Left lung (tissue), 10 donors: ENCODE results near the gene ESYT1. TPM values are rescaled to one million over a fixed set of nuclear protein-coding genes. Genes with fewer than 3 reads are reported as not detected.

Experiments used
- ATAC-seq: fragments of 200-7000 bp; cut with Tn5 transposase; one replicate; pipeline ENCODE4 v1.9.1; 2020; ENCODE audit warnings: moderate library complexity
- DNase-seq, 4 donors: peaks; one replicate each; pipeline ENCODE4 v3.0.0-alpha.2; 2013 to 2020
- H3K27ac ChIP-seq, 2 donors: fragments of 200-600 bp; sonication (generic) in 1 of 2; one replicate each; pipeline versions ENCODE4 v1.5.0 to v1.8.0; 2020 to 2021
- H3K27me3 ChIP-seq, 2 donors: fragments of 200-600 bp; sonication (generic) in 1 of 2; one replicate each; pipeline versions ENCODE4 v1.5.0 to v1.8.0; 2020 to 2021
- H3K36me3 ChIP-seq, 2 donors: fragments of 200-600 bp; sonication (generic) in 1 of 2; one replicate each; pipeline versions ENCODE4 v1.5.0 to v1.8.0; 2020 to 2021
- H3K4me1 ChIP-seq, 2 donors: fragments of 200-600 bp; one replicate each; pipeline ENCODE4 v1.8.0; 2021
- H3K4me3 ChIP-seq, 2 donors: fragments of 200-600 bp; sonication (generic) in 1 of 2; one replicate each; pipeline versions ENCODE4 v1.5.0 to v1.8.0; 2020 to 2021; ENCODE audit warnings: mild to moderate bottlenecking in 1 of 2
- H3K9me3 ChIP-seq, 2 donors: fragments of 200-600 bp; sonication (generic) in 1 of 2; one replicate each; pipeline versions ENCODE4 v1.5.0 to v1.8.0; 2020 to 2021
- CTCF ChIP-seq, 2 donors: fragments of 200-600 bp; sonication (generic) in 1 of 2; IDR thresholded peaks; one replicate each; pipeline versions ENCODE4 v1.5.0 to v1.8.0; 2021; ENCODE audit warnings: antibody characterized with exemption in 2 of 2
- intact Hi-C, 2 donors: fragments of 100-400 bp; cut with DNase I; formaldehyde crosslinking; loops; one replicate each; pipeline versions ENCODE4 v1.11.2 to v1.14.2; 2022
- polyA plus RNA-seq, 6 donors: library from polyadenylated mRNA; unstranded; fragments of 120-200 nt; gene quantifications; one replicate each; pipeline ENCODE4 v1.2.1, GENCODE V29; 2013; ENCODE audit not compliant: insufficient read length in 6 of 6
- total RNA-seq, 2 donors: library from RNA; stranded (reverse); fragmentation: NEBNext Ultra II Directional; extraction: Animal tissue kit (Norgen Biotek cat#: 25700); gene quantifications; one replicate each; pipeline ENCODE4 v1.2.1, GENCODE V29; 2021
- donor health status: DM: no; HTN: yes; CAD: no.
- donor health status: DM: no; HTN: no; CAD: no.

Gene ESYT1
- total and polyA plus RNA-seq, 8 donors, result 80.9 to 116 (median 91.9) TPM

GRCh38 chr12:56189918-56190694 lies 62.0 kb downstream of the ESYT1 start:
- H3K36me3 ChIP-seq, result peaks cover 0 to 18% of the 10 kb centered on the region in 2 donors
- ATAC-seq (peak; percentile 74), DNase-seq (peak; percentile 80 to 95 (median 89))
- no peaks in the 10 kb centered on the region for H3K9me3 ChIP-seq
- peak overlapping the region; percentile 88 to 94 for H3K27ac ChIP-seq
- peak overlapping the region; percentile 61 to 83 for H3K4me3 ChIP-seq
- intact Hi-C loops, result loop anchor here in 1 of 2 donors (5.0 kb wide), 1 partner anchor 68 kb away; no protein-coding TSS in a partner anchor
- H3K27me3 ChIP-seq, result no peaks in the 10 kb centered on the region
- H3K4me1 ChIP-seq, result peaks cover 10 to 29% of the 10 kb centered on the region in 2 donors
- peak in 1 of 2 donors; percentile 10 for TF ChIP-seq CTCF (IDR thresholded peaks at IDR 0.05)

- intact Hi-C loops, result no loop called here
- Histone ChIP-seq H3K4me1 (peaks cover 10 to 29% of the 10 kb centered on the region in 2 donors), H3K4me3 (peak overlapping the region; percentile 61 to 83), H3K27ac (peak overlapping the region; percentile 88 to 94), H3K27me3 (no peaks in the 10 kb centered on the region), H3K9me3 (no peaks in the 10 kb centered on the region), H3K36me3 (peaks cover 0 to 12% of the 10 kb centered on the region in 2 donors)
- TF ChIP-seq CTCF (IDR thresholded peaks at IDR 0.05), result no peak
- DNase-seq, result no peak
- no peak for ATAC-seq
Observed at GRCh38 chr12:56190695-56191155, 62.7 kb downstream of the ESYT1 start.

- no peak for TF ChIP-seq CTCF (IDR thresholded peaks at IDR 0.05)
- Histone ChIP-seq H3K4me1 (peaks cover 8 to 19% of the 10 kb centered on the region in 2 donors), H3K27ac (no peak overlapping the region), H3K27me3 (no peaks in the 10 kb centered on the region), H3K4me3 (no peak overlapping the region), H3K36me3 (no peaks in the 10 kb centered on the region), H3K9me3 (no peaks in the 10 kb centered on the region)
- ATAC-seq (no peak), DNase-seq (no peak)
- intact Hi-C loops, result no loop called here
Observed at GRCh38 chr12:56192582-56192981, 64.5 kb downstream of the ESYT1 start.

GRCh38 chr12:56193025-56193578 lies 65.0 kb downstream of the ESYT1 start:
- H3K4me3 ChIP-seq, result no peak overlapping the region
- peaks cover 3 to 14% of the 10 kb centered on the region in 2 donors for H3K4me1 ChIP-seq
- DNase-seq (peak in 3 of 4 donors; percentile 66 to 84 (median 66)), ATAC-seq (peak; percentile 31)
- peak; percentile 75 to 84 for TF ChIP-seq CTCF (IDR thresholded peaks at IDR 0.05)
- intact Hi-C loops, result no loop called here
- no peaks in the 10 kb centered on the region for H3K9me3 ChIP-seq
- H3K36me3 ChIP-seq, result no peaks in the 10 kb centered on the region
- no peaks in the 10 kb centered on the region for H3K27me3 ChIP-seq
- no peak overlapping the region for H3K27ac ChIP-seq

Other genes starting within 250 kb of the ESYT1 start
- 10 to 100 TPM; 27.3 to 31.0 TPM for gene PYM1, start 200.4 kb upstream of the ESYT1 start, total RNA-seq
- 10 to 100 TPM; 31.1 to 36.4 (median 34.1) TPM for gene PYM1, start 200.4 kb upstream of the ESYT1 start, polyA plus RNA-seq
- 10 to 100 TPM; 30.6 to 36.7 TPM for gene DGKA, start 197.1 kb upstream of the ESYT1 start, total RNA-seq
- gene DGKA, start 197.1 kb upstream of the ESYT1 start, polyA plus RNA-seq, result 10 to 100 TPM; 34.6 to 47.6 (median 39.1) TPM
- gene PMEL, start 162.2 kb upstream of the ESYT1 start, total RNA-seq, result 1 to 10 TPM in 1 of 2 donors, under 1 TPM in 1; 0.99 to 1.8 TPM
- 1 to 10 TPM; 2.2 to 3.8 (median 2.7) TPM for gene PMEL, start 162.2 kb upstream of the ESYT1 start, polyA plus RNA-seq
- gene CDK2, start 161.4 kb upstream of the ESYT1 start, total RNA-seq, result 10 to 100 TPM; 34.1 to 40.3 TPM
- 10 to 100 TPM; 74.2 to 89.0 (median 78.8) TPM for gene CDK2, start 161.4 kb upstream of the ESYT1 start, polyA plus RNA-seq
- 100 to 1,000 TPM; 116 to 175 TPM for gene RAB5B, start 154.2 kb upstream of the ESYT1 start, total RNA-seq
- gene RAB5B, start 154.2 kb upstream of the ESYT1 start, polyA plus RNA-seq, result 100 to 1,000 TPM; 141 to 156 (median 142) TPM
- gene SUOX, start 131.0 kb upstream of the ESYT1 start, total RNA-seq, result 10 to 100 TPM; 26.1 to 26.3 TPM
- 10 to 100 TPM; 36.0 to 49.6 (median 42.7) TPM for gene SUOX, start 131.0 kb upstream of the ESYT1 start, polyA plus RNA-seq
- 1 to 10 TPM; 7.5 to 8.5 TPM for gene IKZF4, start 107.2 kb upstream of the ESYT1 start, total RNA-seq
- gene IKZF4, start 107.2 kb upstream of the ESYT1 start, polyA plus RNA-seq, result 10 to 100 TPM; 22.2 to 28.3 (median 23.8) TPM
- 10 to 100 TPM; 37.9 to 43.1 TPM for gene RPS26, start 86.3 kb upstream of the ESYT1 start, total RNA-seq
- 100 to 1,000 TPM; 106 to 778 (median 131) TPM for gene RPS26, start 86.3 kb upstream of the ESYT1 start, polyA plus RNA-seq
- gene ERBB3, start 48.1 kb upstream of the ESYT1 start, total RNA-seq, result 10 to 100 TPM; 38.6 to 88.8 TPM
- gene ERBB3, start 48.1 kb upstream of the ESYT1 start, polyA plus RNA-seq, result 10 to 100 TPM; 77.8 to 96.1 (median 82.1) TPM
- 100 to 1,000 TPM in 1 of 2 donors, 10 to 100 TPM in 1; 62.0 to 103 TPM for gene PA2G4, start 23.7 kb upstream of the ESYT1 start, total RNA-seq
- gene PA2G4, start 23.7 kb upstream of the ESYT1 start, polyA plus RNA-seq, result 100 to 1,000 TPM; 120 to 151 (median 133) TPM
- 1,000 to 10,000 TPM; 3,023 to 3,157 TPM for gene RPL41, start 11.6 kb upstream of the ESYT1 start, total RNA-seq
- gene RPL41, start 11.6 kb upstream of the ESYT1 start, polyA plus RNA-seq, result 1,000 to 10,000 TPM; 6,005 to 6,852 (median 6,180) TPM
- gene ZC3H10, start 10.0 kb upstream of the ESYT1 start, total RNA-seq, result 1 to 10 TPM; 6.0 to 8.7 TPM
- 1 to 10 TPM; 4.2 to 6.7 (median 5.5) TPM for gene ZC3H10, start 10.0 kb upstream of the ESYT1 start, polyA plus RNA-seq
- gene MYL6B, start 24.3 kb downstream of the ESYT1 start, total RNA-seq, result 10 to 100 TPM; 32.6 to 43.1 TPM
- 100 to 1,000 TPM; 153 to 193 (median 173) TPM for gene MYL6B, start 24.3 kb downstream of the ESYT1 start, polyA plus RNA-seq
- 1,000 to 10,000 TPM; 1,768 to 1,773 TPM for gene MYL6, start 30.1 kb downstream of the ESYT1 start, total RNA-seq
- 1,000 to 10,000 TPM; 1,831 to 2,250 (median 2,105) TPM for gene MYL6, start 30.1 kb downstream of the ESYT1 start, polyA plus RNA-seq
- gene SMARCC2, start 61.2 kb downstream of the ESYT1 start, total RNA-seq, result 10 to 100 TPM; 84.3 to 84.9 TPM
- 100 to 1,000 TPM; 113 to 139 (median 121) TPM for gene SMARCC2, start 61.2 kb downstream of the ESYT1 start, polyA plus RNA-seq
- 10 to 100 TPM; 50.3 to 51.4 TPM for gene RNF41, start 93.7 kb downstream of the ESYT1 start, total RNA-seq
- 10 to 100 TPM; 41.5 to 47.1 (median 42.0) TPM for gene RNF41, start 93.7 kb downstream of the ESYT1 start, polyA plus RNA-seq
- gene NABP2, start 96.1 kb downstream of the ESYT1 start, total RNA-seq, result 10 to 100 TPM; 32.6 to 33.8 TPM
- 10 to 100 TPM; 21.8 to 28.5 (median 24.7) TPM for gene NABP2, start 96.1 kb downstream of the ESYT1 start, polyA plus RNA-seq
- under 1 TPM in 1 of 2 donors, not detected in 1; 0.29 TPM for gene SLC39A5, start 101.8 kb downstream of the ESYT1 start, total RNA-seq
- 1 to 10 TPM; 2.0 to 6.6 (median 4.0) TPM for gene SLC39A5, start 101.8 kb downstream of the ESYT1 start, polyA plus RNA-seq
- 10 to 100 TPM; 33.3 to 39.3 TPM for gene ANKRD52, start 130.1 kb downstream of the ESYT1 start, total RNA-seq
- gene ANKRD52, start 130.1 kb downstream of the ESYT1 start, polyA plus RNA-seq, result 10 to 100 TPM; 24.6 to 40.1 (median 31.7) TPM
- 10 to 100 TPM in 1 of 2 donors, 1 to 10 TPM in 1; 9.4 to 10.9 TPM for gene COQ10A, start 138.7 kb downstream of the ESYT1 start, total RNA-seq
- gene COQ10A, start 138.7 kb downstream of the ESYT1 start, polyA plus RNA-seq, result 10 to 100 TPM; 13.6 to 19.8 (median 14.8) TPM
- gene CS, start 172.1 kb downstream of the ESYT1 start, total RNA-seq, result 100 to 1,000 TPM; 193 to 213 TPM
- gene CS, start 172.1 kb downstream of the ESYT1 start, polyA plus RNA-seq, result 100 to 1,000 TPM; 162 to 190 (median 177) TPM
- 100 to 1,000 TPM; 135 to 152 TPM for gene CNPY2, start 187.7 kb downstream of the ESYT1 start, total RNA-seq
- gene CNPY2, start 187.7 kb downstream of the ESYT1 start, polyA plus RNA-seq, result 100 to 1,000 TPM; 126 to 168 (median 146) TPM
- 10 to 100 TPM; 49.9 to 58.4 TPM for gene PAN2, start 205.7 kb downstream of the ESYT1 start, total RNA-seq
- gene PAN2, start 205.7 kb downstream of the ESYT1 start, polyA plus RNA-seq, result 100 to 1,000 TPM in 1 of 6 donors, 10 to 100 TPM in 5; 66.7 to 107 (median 82.0) TPM
- gene IL23A, start 210.6 kb downstream of the ESYT1 start, total RNA-seq, result 1 to 10 TPM in 1 of 2 donors, under 1 TPM in 1; 0.73 to 1.0 TPM
- gene IL23A, start 210.6 kb downstream of the ESYT1 start, polyA plus RNA-seq, result 1 to 10 TPM in 3 of 6 donors, under 1 TPM in 3; 0.69 to 1.3 (median 1.0) TPM
- 100 to 1,000 TPM; 175 to 187 TPM for gene STAT2, start 231.8 kb downstream of the ESYT1 start, total RNA-seq
- gene STAT2, start 231.8 kb downstream of the ESYT1 start, polyA plus RNA-seq, result 100 to 1,000 TPM; 133 to 194 (median 162) TPM
- gene APOF, start 234.6 kb downstream of the ESYT1 start, total RNA-seq, result not detected
- gene APOF, start 234.6 kb downstream of the ESYT1 start, polyA plus RNA-seq, result under 1 TPM in 3 of 6 donors, not detected in 3; 0.13 to 0.18 (median 0.13) TPM